GM23248 (cell line): Measurements from ENCODE around the gene LEKR1.

Source experiments
- EZH2 ChIP-seq: fragments of 200-600 bp; sonication (generic); IDR thresholded peaks from 2 replicates; pipeline ENCODE4 v1.6.1; 2018; ENCODE audit warnings: antibody characterized with exemption, mild to moderate bottlenecking; ENCODE audit not compliant: insufficient read depth, poor library complexity, severe bottlenecking
- EZH2phosphoT487 ChIP-seq: fragments of 200-600 bp; sonication (generic); IDR thresholded peaks from 2 replicates; pipeline ENCODE4 v1.6.1; 2018; ENCODE audit warnings: antibody characterized with exemption, moderate library complexity, mild to moderate bottlenecking, low read depth; ENCODE audit not compliant: insufficient read depth

GRCh38 chr3:156919818-156920217 is 93.7 kb downstream of the LEKR1 start:
- TF ChIP-seq EZH2 (no peak), EZH2phosphoT487 (no peak)
